Coronary artery (tissue), 2 donors: ENCODE results near the gene SLC22A23.

Source experiments
- DNase-seq: peaks from one replicate; pipeline ENCODE4 v3.0.0-alpha.2; 2017; ENCODE audit warnings: low spot score
- H3K27ac ChIP-seq, 2 donors: fragments of 200-600 bp; sonication (generic); one replicate each; pipeline ENCODE4 v1.5.1; 2016 to 2019
- H3K4me3 ChIP-seq: fragments of 200-600 bp; sonication (generic); 2 replicates; pipeline ENCODE4 v1.5.1; 2016; ENCODE audit warnings: mild to moderate bottlenecking, moderate library complexity
- CTCF ChIP-seq: fragments of 200-600 bp; sonication (generic); IDR thresholded peaks from one replicate; pipeline ENCODE4 v1.5.1; 2019; ENCODE audit warnings: antibody characterized with exemption

SLC22A23 gene

DNA sequence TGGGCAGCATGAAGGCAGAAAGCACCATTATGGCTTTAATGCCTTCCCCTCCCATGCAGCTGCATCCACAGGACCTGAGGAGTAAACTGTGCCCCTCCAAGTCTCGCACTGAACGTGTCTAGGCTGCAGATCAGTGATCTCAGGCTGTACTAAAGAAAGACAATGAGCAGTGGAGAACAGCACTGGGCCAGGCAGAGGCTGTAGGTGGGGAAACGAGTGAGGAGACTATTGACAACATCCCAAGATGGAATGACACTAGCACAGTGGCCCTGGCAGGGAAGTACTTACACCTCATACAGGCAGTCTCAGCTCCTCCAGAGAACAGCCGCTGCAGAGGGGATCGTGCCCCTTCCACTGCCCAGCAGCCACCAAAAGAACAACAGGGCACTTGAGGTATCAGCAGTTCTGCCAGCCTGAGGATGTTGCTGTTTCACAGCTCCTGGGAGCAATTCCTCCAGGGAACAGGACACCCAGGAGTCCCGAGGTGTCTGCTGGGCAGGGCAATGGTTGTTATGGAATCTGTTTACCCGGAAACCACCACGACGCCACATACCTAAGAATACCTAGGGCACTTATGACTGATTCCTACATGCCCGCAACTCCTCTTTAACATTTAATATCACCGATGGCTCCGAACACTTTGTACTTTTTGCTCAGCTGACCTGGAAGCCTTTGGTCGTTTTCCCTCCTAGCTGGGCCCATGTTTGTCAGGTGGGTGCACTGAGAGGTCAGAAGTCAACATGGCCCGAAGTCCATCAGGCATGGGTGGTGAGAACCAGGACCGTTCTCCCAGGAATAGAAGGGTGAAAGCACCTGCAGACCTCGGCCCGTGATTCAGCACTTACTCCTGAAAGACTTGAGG, 79.1 kb downstream of the SLC22A23 start:
- H3K4me3 ChIP-seq, result no peak overlapping the region
- no peak for TF ChIP-seq CTCF
- H3K27ac ChIP-seq, result no peak overlapping the region
- no peak for DNase-seq

DNA sequence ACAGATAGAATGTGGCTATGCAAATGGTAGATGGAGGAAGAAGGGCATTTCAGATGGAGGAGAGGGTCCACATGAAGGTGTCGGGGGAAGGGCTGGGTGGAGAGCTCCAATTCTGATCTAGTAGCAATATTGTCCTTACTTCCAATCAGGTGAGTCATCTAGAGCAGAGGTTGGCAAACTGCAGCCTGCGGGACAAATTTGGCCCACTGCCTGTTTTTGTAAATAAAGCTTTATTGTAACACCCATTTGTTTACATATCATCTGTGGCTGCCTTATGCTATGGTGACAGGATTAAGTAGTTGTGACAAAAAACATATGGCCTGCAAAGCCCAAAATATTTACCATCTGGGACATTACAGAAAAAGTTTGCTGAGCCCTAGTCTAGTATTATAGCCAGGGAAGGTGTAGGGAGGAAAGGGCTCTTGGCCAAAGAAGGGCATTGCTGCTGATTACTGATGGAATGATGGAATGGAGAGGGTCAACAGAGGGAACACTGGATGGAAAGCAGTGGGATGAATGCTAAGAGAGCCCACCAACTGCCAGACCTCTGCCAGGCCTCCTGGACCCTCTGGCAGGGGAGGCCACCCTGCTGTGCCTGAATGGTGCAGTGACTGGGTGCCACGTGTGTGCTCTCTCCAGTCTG, 79.8 kb downstream of the SLC22A23 start:
- Histone ChIP-seq H3K4me3 (no peak overlapping the region), H3K27ac (no peak overlapping the region)
- DNase-seq, result no peak
- no peak for TF ChIP-seq CTCF

- TF ChIP-seq CTCF, result no peak
- Histone ChIP-seq H3K27ac (no peak overlapping the region), H3K4me3 (no peak overlapping the region)
- no peak for DNase-seq
These were observed 80.8 kb downstream of the SLC22A23 start for GRCh38 chr6:3376064-3376463.

GRCh38 chr6:3373597-3374203, 83.2 kb downstream of the SLC22A23 start:
- Histone ChIP-seq H3K4me3 (no peak overlapping the region), H3K27ac (no peak overlapping the region)
- no peak for DNase-seq
- no peak for TF ChIP-seq CTCF

DNA sequence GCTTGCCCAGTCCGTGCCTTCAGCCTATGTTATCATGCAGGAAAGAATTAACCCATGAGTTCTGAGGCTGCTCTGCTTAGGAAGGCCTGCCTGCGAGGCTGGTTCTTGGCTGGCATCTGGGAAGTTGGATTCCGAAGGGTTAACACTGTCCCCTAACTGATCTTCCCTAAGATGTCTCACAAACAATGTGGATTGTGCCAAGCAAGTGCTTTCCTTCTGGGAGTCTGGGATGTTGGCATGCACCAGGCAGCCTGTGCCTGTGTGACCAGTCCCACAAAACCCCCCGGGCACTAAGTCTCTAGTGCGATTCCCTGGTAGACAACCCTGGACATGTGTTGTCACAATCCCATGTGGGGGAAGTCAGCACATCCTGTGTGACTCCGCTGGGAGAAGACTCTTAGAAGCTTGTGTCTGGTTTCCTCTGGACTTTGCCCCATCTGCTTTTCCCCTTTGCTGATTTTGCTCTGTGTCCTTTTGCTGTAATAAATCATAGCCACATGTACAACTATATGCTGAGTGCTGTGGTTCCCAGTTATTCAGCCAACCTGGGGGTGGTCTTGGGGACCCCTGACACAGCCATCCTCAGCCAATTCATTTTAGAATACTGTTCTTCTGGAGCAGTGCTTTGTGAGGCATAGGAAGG, 83.8 kb downstream of the SLC22A23 start:
- Histone ChIP-seq H3K4me3 (no peak overlapping the region), H3K27ac (no peak overlapping the region)
- DNase-seq, result no peak
- TF ChIP-seq CTCF, result no peak

DNA sequence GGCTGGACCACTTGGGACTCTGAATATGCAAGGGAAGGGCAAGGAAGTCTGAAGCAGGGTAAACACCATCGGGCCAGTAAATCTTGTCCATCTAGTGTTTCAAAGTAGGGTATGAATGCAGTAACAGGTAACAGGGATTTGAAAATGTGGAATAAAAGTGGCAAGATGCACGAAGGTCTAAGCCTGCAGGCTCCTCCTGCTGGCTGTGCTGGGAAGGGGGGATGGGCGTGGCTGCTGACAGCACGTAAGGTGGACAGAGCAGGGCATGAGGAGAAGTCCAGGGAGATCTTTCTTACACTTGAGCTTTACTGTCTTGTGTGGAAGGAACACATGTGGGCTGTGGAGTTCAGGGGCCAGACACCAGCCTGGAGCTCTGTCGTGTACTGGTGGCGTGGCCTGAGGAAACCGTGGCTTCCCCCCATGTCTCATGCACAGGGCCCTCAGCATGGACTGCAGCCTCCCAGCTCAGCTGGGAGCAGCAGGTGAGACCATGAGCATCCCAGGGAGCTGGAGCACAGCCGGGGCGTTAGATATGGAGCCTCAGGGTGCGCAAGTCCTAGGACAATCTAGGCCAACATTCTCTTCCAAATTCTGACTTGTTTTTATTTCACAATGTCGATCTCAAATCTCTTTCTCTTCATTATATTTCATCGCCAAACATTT, 84.5 kb downstream of the SLC22A23 start:
- Histone ChIP-seq H3K27ac (no peak overlapping the region), H3K4me3 (no peak overlapping the region)
- no peak for DNase-seq
- TF ChIP-seq CTCF, result no peak
